Liver (tissue), 5 donors: Measurements from ENCODE around the gene SEPHS1. TPM values are rescaled to one million over a fixed set of nuclear protein-coding genes. Genes with fewer than 3 reads are reported as not detected.

Experiments used
- FOXA1 ChIP-seq: IDR thresholded peaks from 2 replicates; pipeline ENCODE4 v1.6.1; 2016; ENCODE audit warnings: antibody characterized with exemption
- GABPA ChIP-seq, 2 donors: IDR thresholded peaks in 1 of 2; conservative IDR thresholded peaks in 1 of 2; 2 replicates each; pipeline ENCODE4 v1.6.1; 2016; ENCODE audit warnings: antibody characterized with exemption in 2 of 2, mild to moderate bottlenecking in 1 of 2, moderate library complexity in 1 of 2
- HNF4G ChIP-seq: IDR thresholded peaks from 2 replicates; pipeline ENCODE4 v1.6.1; 2016; ENCODE audit warnings: antibody characterized with exemption
- NR2F2 ChIP-seq: IDR thresholded peaks from 2 replicates; pipeline ENCODE4 v1.6.1; 2016; ENCODE audit warnings: antibody characterized with exemption
- RXRA ChIP-seq, 2 donors: IDR thresholded peaks; 2 replicates each; pipeline ENCODE4 v1.6.1; 2017 to 2018; ENCODE audit warnings: antibody characterized with exemption in 2 of 2, mild to moderate bottlenecking in 1 of 2
- polyA plus RNA-seq, 2 donors: library from polyadenylated mRNA; stranded (reverse) in 1 of 2; unstranded in 1 of 2; fragments of 200-250 nt in 1 of 2; fragments of >200 nt in 1 of 2; fragmentation: Nextera tagmentation in 1 of 2; extraction: Ambion mirVana in 1 of 2; gene quantifications; one replicate each; pipeline versions ENCODE4 v1.2.1 to v1.2.3, GENCODE V29; 2013 to 2015
- total RNA-seq, 2 donors: library from RNA; depleted of rRNA; stranded (reverse); fragments of >200 nt; gene quantifications; one replicate each; pipeline ENCODE4 v1.2.3, GENCODE V29; 2014
- TF ChIP-seq, protein P1 (sequence below): fragments of 150-350 bp; IDR thresholded peaks from 2 replicates; pipeline ENCODE4 v1.5.1; 2017; ENCODE audit warnings: improper control_type of control experiment, low read depth, low read length; ENCODE audit not compliant: missing input control
- TF ChIP-seq, protein P2 (sequence below): IDR thresholded peaks from 2 replicates; pipeline ENCODE4 v1.6.1; 2016; ENCODE audit warnings: antibody characterized with exemption
- TF ChIP-seq, protein P3 (sequence below): IDR thresholded peaks from 2 replicates; pipeline ENCODE4 v1.6.1; 2016; ENCODE audit warnings: antibody characterized with exemption
- donor health status: healthy.
- donor health status: healthy.
- donor health status: healthy.

Gene SEPHS1
- total and polyA plus RNA-seq, 4 donors: 10.4 to 39.3 (median 28.3) TPM

DNA sequence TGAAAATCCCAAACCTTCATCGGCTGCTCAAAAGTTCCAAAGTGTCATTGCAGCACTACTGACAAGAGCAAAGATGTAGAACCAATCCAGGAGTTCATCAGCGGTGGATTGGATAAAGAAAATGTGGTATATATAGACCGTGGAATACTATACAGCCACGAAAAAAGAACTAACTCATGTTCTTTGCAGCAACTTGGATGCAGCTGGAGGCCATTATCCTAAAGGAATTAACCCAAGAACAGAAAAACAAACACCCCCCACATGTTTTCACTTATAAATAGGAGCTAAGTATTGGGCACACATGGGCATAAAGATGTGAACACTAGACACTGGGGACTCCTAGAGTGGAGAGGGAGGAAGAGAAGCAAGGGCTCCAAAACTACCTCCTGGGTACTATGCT is 79.8 kb downstream of the SEPHS1 start (continued):
- TF ChIP-seq, protein P1, sequence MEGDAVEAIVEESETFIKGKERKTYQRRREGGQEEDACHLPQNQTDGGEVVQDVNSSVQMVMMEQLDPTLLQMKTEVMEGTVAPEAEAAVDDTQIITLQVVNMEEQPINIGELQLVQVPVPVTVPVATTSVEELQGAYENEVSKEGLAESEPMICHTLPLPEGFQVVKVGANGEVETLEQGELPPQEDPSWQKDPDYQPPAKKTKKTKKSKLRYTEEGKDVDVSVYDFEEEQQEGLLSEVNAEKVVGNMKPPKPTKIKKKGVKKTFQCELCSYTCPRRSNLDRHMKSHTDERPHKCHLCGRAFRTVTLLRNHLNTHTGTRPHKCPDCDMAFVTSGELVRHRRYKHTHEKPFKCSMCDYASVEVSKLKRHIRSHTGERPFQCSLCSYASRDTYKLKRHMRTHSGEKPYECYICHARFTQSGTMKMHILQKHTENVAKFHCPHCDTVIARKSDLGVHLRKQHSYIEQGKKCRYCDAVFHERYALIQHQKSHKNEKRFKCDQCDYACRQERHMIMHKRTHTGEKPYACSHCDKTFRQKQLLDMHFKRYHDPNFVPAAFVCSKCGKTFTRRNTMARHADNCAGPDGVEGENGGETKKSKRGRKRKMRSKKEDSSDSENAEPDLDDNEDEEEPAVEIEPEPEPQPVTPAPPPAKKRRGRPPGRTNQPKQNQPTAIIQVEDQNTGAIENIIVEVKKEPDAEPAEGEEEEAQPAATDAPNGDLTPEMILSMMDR: no peak
- TF ChIP-seq, protein P2, sequence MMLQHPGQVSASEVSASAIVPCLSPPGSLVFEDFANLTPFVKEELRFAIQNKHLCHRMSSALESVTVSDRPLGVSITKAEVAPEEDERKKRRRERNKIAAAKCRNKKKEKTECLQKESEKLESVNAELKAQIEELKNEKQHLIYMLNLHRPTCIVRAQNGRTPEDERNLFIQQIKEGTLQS: no peak
- no peak for TF ChIP-seq FOXA1
- no peak for TF ChIP-seq GABPA (IDR thresholded peaks at IDR 0.05 in 1 of 2, conservative IDR thresholded peaks at IDR 0.05 in 1 of 2)
- TF ChIP-seq HNF4G: no peak
- TF ChIP-seq, protein P3, sequence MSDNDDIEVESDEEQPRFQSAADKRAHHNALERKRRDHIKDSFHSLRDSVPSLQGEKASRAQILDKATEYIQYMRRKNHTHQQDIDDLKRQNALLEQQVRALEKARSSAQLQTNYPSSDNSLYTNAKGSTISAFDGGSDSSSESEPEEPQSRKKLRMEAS: no peak
- no peak for TF ChIP-seq RXRA (IDR thresholded peaks at IDR 0.05)
- TF ChIP-seq NR2F2: no peak

Other genes with a start within 250 kb of the SEPHS1 start
- 10 to 100 TPM; 26.7 to 41.6 TPM for gene OPTN, start 248.1 kb downstream of the SEPHS1 start, total RNA-seq
- 10 to 100 TPM; 21.5 to 42.0 TPM for gene OPTN, start 248.1 kb downstream of the SEPHS1 start, polyA plus RNA-seq
- gene MCM10, start 186.7 kb downstream of the SEPHS1 start, total RNA-seq: 10 to 100 TPM in 1 of 2 donors, under 1 TPM in 1; under 0.01 to 10.0 TPM
- under 1 TPM; 0.32 to 0.37 TPM for gene MCM10, start 186.7 kb downstream of the SEPHS1 start, polyA plus RNA-seq
- not detected for gene UCMA, start 113.9 kb downstream of the SEPHS1 start, total RNA-seq
- not detected for gene UCMA, start 113.9 kb downstream of the SEPHS1 start, polyA plus RNA-seq
- 10 to 100 TPM; 45.4 to 70.7 TPM for gene PHYH, start 48.2 kb downstream of the SEPHS1 start, total RNA-seq
- 100 to 1,000 TPM; 103 to 139 TPM for gene PHYH, start 48.2 kb downstream of the SEPHS1 start, polyA plus RNA-seq
- gene BEND7, start 180.7 kb upstream of the SEPHS1 start, total RNA-seq: 10 to 100 TPM in 1 of 2 donors, 1 to 10 TPM in 1; 4.1 to 10.1 TPM
- 1 to 10 TPM; 5.0 to 6.1 TPM for gene BEND7, start 180.7 kb upstream of the SEPHS1 start, polyA plus RNA-seq
- 10 to 100 TPM; 14.4 to 28.3 TPM for gene PRPF18, start 238.7 kb upstream of the SEPHS1 start, total RNA-seq
- gene PRPF18, start 238.7 kb upstream of the SEPHS1 start, polyA plus RNA-seq: 10 to 100 TPM; 10.0 to 14.7 TPM